Dermis blood vessel endothelial cell (primary cell): ENCODE results near the gene ARHGAP26. TPM values are rescaled to one million over a fixed set of nuclear protein-coding genes. Genes with fewer than 3 reads are reported as not detected.
A peak's percentile ranks its signal among the peaks of the same experiment; 100 is the strongest.

Experiments used
- DNase-seq: peaks from one replicate; pipeline ENCODE4 v3.0.0; 2010
- total RNA-seq: library from RNA; depleted of rRNA; stranded (reverse); fragments of >200 nt; gene quantifications from 2 replicates; pipeline ENCODE4 v1.2.3, GENCODE V29; 2014

ARHGAP26 gene
- total RNA-seq, 1 donor from 2014 or later: 51.7 TPM

GRCh38 chr5:142783601-142784341, 13.6 kb downstream of the ARHGAP26 start:
- peak; percentile 32 for DNase-seq

- DNase-seq: no peak
Observed at GRCh38 chr5:142784401-142784955, 14.3 kb downstream of the ARHGAP26 start.

- DNase-seq: no peak
Observed at GRCh38 chr5:142785206-142785605, 15.0 kb downstream of the ARHGAP26 start.

- no peak for DNase-seq
Observed at GRCh38 chr5:142789206-142789605, 19.0 kb downstream of the ARHGAP26 start.

- DNase-seq: no peak
Observed at GRCh38 chr5:142792012-142792864, 22.1 kb downstream of the ARHGAP26 start.

GRCh38 chr5:142792865-142793232, 22.7 kb downstream of the ARHGAP26 start:
- DNase-seq: no peak

GRCh38 chr5:142794537-142794936, 24.4 kb downstream of the ARHGAP26 start:
- DNase-seq: no peak

GRCh38 chr5:142795251-142795650, 25.1 kb downstream of the ARHGAP26 start:
- DNase-seq: no peak

GRCh38 chr5:142796492-142797109, 26.4 kb downstream of the ARHGAP26 start:
- DNase-seq: no peak

GRCh38 chr5:142797420-142797819, 27.2 kb downstream of the ARHGAP26 start:
- no peak for DNase-seq

GRCh38 chr5:142798099-142798770, 28.1 kb downstream of the ARHGAP26 start:
- DNase-seq: no peak

- DNase-seq: no peak
Observed at GRCh38 chr5:142800776-142801494, 30.8 kb downstream of the ARHGAP26 start.

GRCh38 chr5:142801495-142801871, 31.3 kb downstream of the ARHGAP26 start:
- no peak for DNase-seq

GRCh38 chr5:142803428-142804125, 33.4 kb downstream of the ARHGAP26 start:
- DNase-seq: peak; percentile 98

GRCh38 chr5:142805339-142805738, 35.2 kb downstream of the ARHGAP26 start:
- no peak for DNase-seq

GRCh38 chr5:142806841-142807267, 36.7 kb downstream of the ARHGAP26 start:
- DNase-seq: no peak

GRCh38 chr5:142807372-142807911, 37.3 kb downstream of the ARHGAP26 start:
- no peak for DNase-seq

- DNase-seq: no peak
Observed at GRCh38 chr5:142808878-142809598, 38.9 kb downstream of the ARHGAP26 start.

- peak; percentile 81 for DNase-seq
Observed at GRCh38 chr5:142810081-142810480, 39.9 kb downstream of the ARHGAP26 start.

GRCh38 chr5:142810743-142811290, 40.6 kb downstream of the ARHGAP26 start:
- DNase-seq: no peak
